IMR-90 (cell line): ENCODE measurements around the gene MICA. TPM values are rescaled to one million over a fixed set of nuclear protein-coding genes. Genes with fewer than 3 reads are reported as not detected.

Source experiments
- microRNA-seq, 2 experiments: library from miRNA; stranded (forward) in 1 of 2; unstranded in 1 of 2; fragments of 10-50 nt in 1 of 2; fragments of <30 nt in 1 of 2; gene quantifications in 1 of 2; microRNA quantifications in 1 of 2; one replicate each; pipeline versions ENCODE3 to v1.1.0; 2013 to 2020; ENCODE audit not compliant: insufficient read depth in 1 of 2, insufficient read length in 1 of 2, unreplicated experiment in 1 of 2
- polyA plus RNA-seq, 3 experiments: library from polyadenylated mRNA; depleted of rRNA; stranded (reverse); fragments of >200 nt; gene quantifications; 2 replicates each; pipeline ENCODE4 v1.2.3, GENCODE V29; 2012; ENCODE audit warnings: low replicate concordance in 1 of 3
- small RNA-seq, 5 experiments: library from RNA; depleted of rRNA; stranded (forward); fragments of <200 nt; gene quantifications; one replicate each; pipeline ENCODE3, GENCODE V24; 2012
- total RNA-seq: library from RNA; depleted of rRNA; stranded (reverse); fragments of >200 nt; gene quantifications from 2 replicates; pipeline ENCODE4 v1.2.3, GENCODE V29; 2012; rRNA removed

MICA gene
- total and polyA plus RNA-seq, 2 of the 4 experiments (the other 2 are of a cell fraction), result 55.9 to 67.7 TPM

Small RNA genes lying within 50 kb of the gene (microRNA-seq; reads per million reads assigned to microRNA genes)
- gene HLA-S (ENCODE audit: insufficient read depth, insufficient read length) (not detected), gene MIR6891 (ENCODE audit: insufficient read depth in 1 of 2, insufficient read length in 1 of 2, unreplicated experiment in 1 of 2) (0 reads per million in 2 experiments), gene RF00019 (ENCODE audit: insufficient read depth, insufficient read length) (not detected), gene RNU6-283P (ENCODE audit: insufficient read depth, insufficient read length) (not detected)

Small RNA genes lying within 50 kb of the gene (small RNA-seq; reads per million reads assigned to genes)
- gene HLA-S (0 reads per million in 5 experiments), gene MIR6891 (0 to 0.76 (median 0) reads per million in 5 experiments), gene RF00019 (0 reads per million in 5 experiments), gene RNU6-283P (0 reads per million in 5 experiments)

Other genes starting within 250 kb of the MICA start
- gene CCHCR1, start 245.8 kb upstream of the MICA start, total RNA-seq, result 16.1 and 22.0 TPM in 2 replicates
- 13.1 and 14.2 TPM in 2 replicates for gene CCHCR1, start 245.8 kb upstream of the MICA start, polyA plus RNA-seq (2012; rRNA removed)
- 14.2 and 14.4 TPM in 2 replicates for gene TCF19, start 245.0 kb upstream of the MICA start, total RNA-seq
- gene TCF19, start 245.0 kb upstream of the MICA start, polyA plus RNA-seq (2012; rRNA removed), result 13.1 and 15.1 TPM in 2 replicates
- not detected in 2 replicates for gene POU5F1, start 232.9 kb upstream of the MICA start, total RNA-seq
- gene POU5F1, start 232.9 kb upstream of the MICA start, polyA plus RNA-seq (2012; rRNA removed), result not detected in 2 replicates
- 8.8 and 10.6 TPM in 2 replicates for gene HLA-C, start 131.5 kb upstream of the MICA start, total RNA-seq
- 87.3 and 104 TPM in 2 replicates for gene HLA-C, start 131.5 kb upstream of the MICA start, polyA plus RNA-seq (2012; rRNA removed)
- gene HLA-B, start 46.4 kb upstream of the MICA start, total RNA-seq, result 41.7 and 44.1 TPM in 2 replicates
- gene HLA-B, start 46.4 kb upstream of the MICA start, polyA plus RNA-seq (2012; rRNA removed), result 259 and 309 TPM in 2 replicates
- gene MICB, start 94.5 kb downstream of the MICA start, total RNA-seq, result 11.1 and 11.7 TPM in 2 replicates
- 9.6 and 9.9 TPM in 2 replicates for gene MICB, start 94.5 kb downstream of the MICA start, polyA plus RNA-seq (2012; rRNA removed)
- gene MCCD1, start 125.4 kb downstream of the MICA start, total RNA-seq, result not detected in 2 replicates
- gene MCCD1, start 125.4 kb downstream of the MICA start, polyA plus RNA-seq (2012; rRNA removed), result not detected in 2 replicates
- gene DDX39B, start 138.4 kb downstream of the MICA start, total RNA-seq, result 640 and 796 TPM in 2 replicates
- 371 and 477 TPM in 2 replicates for gene DDX39B, start 138.4 kb downstream of the MICA start, polyA plus RNA-seq (2012; rRNA removed)
- gene ATP6V1G2, start 143.0 kb downstream of the MICA start, total RNA-seq, result 1.4 and 3.1 TPM in 2 replicates
- gene ATP6V1G2, start 143.0 kb downstream of the MICA start, polyA plus RNA-seq (2012; rRNA removed), result 4.8 and 6.5 TPM in 2 replicates
- gene NFKBIL1, start 144.0 kb downstream of the MICA start, total RNA-seq, result 10.0 and 10.8 TPM in 2 replicates
- 7.8 and 9.5 TPM in 2 replicates for gene NFKBIL1, start 144.0 kb downstream of the MICA start, polyA plus RNA-seq (2012; rRNA removed)
- gene LTA, start 168.7 kb downstream of the MICA start, total RNA-seq, result not detected in 2 replicates
- not detected in 2 replicates for gene LTA, start 168.7 kb downstream of the MICA start, polyA plus RNA-seq (2012; rRNA removed)
- gene TNF, start 172.0 kb downstream of the MICA start, total RNA-seq, result not detected in 2 replicates
- not detected in 2 replicates for gene TNF, start 172.0 kb downstream of the MICA start, polyA plus RNA-seq (2012; rRNA removed)
- not detected in 2 replicates for gene LTB, start 178.8 kb downstream of the MICA start, total RNA-seq
- not detected in 2 replicates for gene LTB, start 178.8 kb downstream of the MICA start, polyA plus RNA-seq (2012; rRNA removed)
- not detected in 2 replicates for gene LST1, start 182.7 kb downstream of the MICA start, total RNA-seq
- gene LST1, start 182.7 kb downstream of the MICA start, polyA plus RNA-seq (2012; rRNA removed), result not detected in 2 replicates
- not detected in 2 replicates for gene NCR3, start 189.4 kb downstream of the MICA start, total RNA-seq
- not detected in 2 replicates for gene NCR3, start 189.4 kb downstream of the MICA start, polyA plus RNA-seq (2012; rRNA removed)
- not detected in 2 replicates for gene AIF1, start 211.6 kb downstream of the MICA start, total RNA-seq
- gene AIF1, start 211.6 kb downstream of the MICA start, polyA plus RNA-seq (2012; rRNA removed), result not detected in 2 replicates
- gene PRRC2A, start 217.1 kb downstream of the MICA start, total RNA-seq, result 7.7 and 8.1 TPM in 2 replicates
- 88.6 and 101 TPM in 2 replicates for gene PRRC2A, start 217.1 kb downstream of the MICA start, polyA plus RNA-seq (2012; rRNA removed)
- gene BAG6, start 249.1 kb downstream of the MICA start, total RNA-seq, result 40.7 and 41.4 TPM in 2 replicates
- 134 and 151 TPM in 2 replicates for gene BAG6, start 249.1 kb downstream of the MICA start, polyA plus RNA-seq (2012; rRNA removed)